OCI-LY1 (cell line): ENCODE results near the gene EFHC1.

ENCODE experiments used
- EZH2 ChIP-seq: fragments of 200-600 bp; sonication (generic), shearing (Covaris generic); IDR thresholded peaks from 2 replicates; pipeline ENCODE4 v1.8.0; 2017; ENCODE audit warnings: borderline replicate concordance, mixed run types, mild to moderate bottlenecking, antibody characterized with exemption, low read length, moderate library complexity, mixed read lengths
- TF ChIP-seq, protein P1 (sequence below): fragments of 200-600 bp; sonication (generic), shearing (Covaris generic); IDR thresholded peaks from 2 replicates; pipeline ENCODE4 v1.5.1; 2017; ENCODE audit warnings: mild to moderate bottlenecking, antibody characterized with exemption, low read length, moderate library complexity, mixed read lengths

DNA sequence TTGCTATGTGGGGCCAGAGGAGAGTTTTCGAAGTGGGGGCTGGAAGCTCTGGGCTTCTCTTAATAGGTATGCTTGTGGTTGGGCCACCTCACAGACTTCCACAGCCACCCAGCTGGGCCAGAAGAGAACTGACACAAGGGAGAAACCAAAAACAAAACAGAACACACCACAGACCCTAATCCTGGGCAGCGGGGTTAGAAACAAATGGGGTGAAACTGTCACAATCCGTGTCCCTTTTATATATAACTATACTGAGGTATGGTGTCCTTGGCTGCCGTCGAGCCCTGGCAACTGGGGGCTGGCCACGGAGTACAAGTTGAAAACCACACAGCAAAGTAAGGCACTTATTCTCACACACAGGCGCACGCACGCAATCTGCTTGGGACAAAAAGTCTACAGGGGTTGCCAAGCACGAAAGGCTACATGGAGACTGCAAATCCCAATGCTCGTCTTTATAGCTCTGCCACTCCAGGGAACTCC, 78.4 kb downstream of the EFHC1 start:
- TF ChIP-seq, protein P1, sequence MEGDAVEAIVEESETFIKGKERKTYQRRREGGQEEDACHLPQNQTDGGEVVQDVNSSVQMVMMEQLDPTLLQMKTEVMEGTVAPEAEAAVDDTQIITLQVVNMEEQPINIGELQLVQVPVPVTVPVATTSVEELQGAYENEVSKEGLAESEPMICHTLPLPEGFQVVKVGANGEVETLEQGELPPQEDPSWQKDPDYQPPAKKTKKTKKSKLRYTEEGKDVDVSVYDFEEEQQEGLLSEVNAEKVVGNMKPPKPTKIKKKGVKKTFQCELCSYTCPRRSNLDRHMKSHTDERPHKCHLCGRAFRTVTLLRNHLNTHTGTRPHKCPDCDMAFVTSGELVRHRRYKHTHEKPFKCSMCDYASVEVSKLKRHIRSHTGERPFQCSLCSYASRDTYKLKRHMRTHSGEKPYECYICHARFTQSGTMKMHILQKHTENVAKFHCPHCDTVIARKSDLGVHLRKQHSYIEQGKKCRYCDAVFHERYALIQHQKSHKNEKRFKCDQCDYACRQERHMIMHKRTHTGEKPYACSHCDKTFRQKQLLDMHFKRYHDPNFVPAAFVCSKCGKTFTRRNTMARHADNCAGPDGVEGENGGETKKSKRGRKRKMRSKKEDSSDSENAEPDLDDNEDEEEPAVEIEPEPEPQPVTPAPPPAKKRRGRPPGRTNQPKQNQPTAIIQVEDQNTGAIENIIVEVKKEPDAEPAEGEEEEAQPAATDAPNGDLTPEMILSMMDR = no peak
- no peak for TF ChIP-seq EZH2
